HUES6 (cell line): ENCODE results near the gene LTBP1.
"Not testable (repeated sequence)": the region's sequence is repeated elsewhere in the genome, so short reads cannot be mapped to it uniquely, and the experiment has no call there.

Source experiments
- H3K27ac ChIP-seq: 2 replicates; pipeline ENCODE4 v1.7.0; 2013; ENCODE audit warnings: low read depth, mild to moderate bottlenecking, low read length, inconsistent platforms
- H3K27me3 ChIP-seq: 2 replicates; pipeline ENCODE4 v1.6.1; 2013; ENCODE audit warnings: low read length; ENCODE audit not compliant: control insufficient read depth, insufficient read depth
- H3K36me3 ChIP-seq: 2 replicates; pipeline ENCODE4 v1.6.1; 2013; ENCODE audit warnings: low read length; ENCODE audit not compliant: control insufficient read depth, insufficient read depth
- H3K4me1 ChIP-seq: 2 replicates; pipeline ENCODE4 v1.6.1; 2013; ENCODE audit warnings: low read length; ENCODE audit not compliant: control insufficient read depth, insufficient read depth
- H3K4me3 ChIP-seq: 2 replicates; pipeline ENCODE4 v1.5.1; 2013; ENCODE audit warnings: low read depth, low read length
- H3K9ac ChIP-seq: one replicate; pipeline ENCODE4 v1.6.1; 2013; ENCODE audit warnings: mild to moderate bottlenecking, low read length
- H3K9me3 ChIP-seq: 2 replicates; pipeline ENCODE4 v1.6.1; 2013; ENCODE audit warnings: low read depth, low read length; ENCODE audit not compliant: control insufficient read depth, insufficient read depth

Gene LTBP1

DNA sequence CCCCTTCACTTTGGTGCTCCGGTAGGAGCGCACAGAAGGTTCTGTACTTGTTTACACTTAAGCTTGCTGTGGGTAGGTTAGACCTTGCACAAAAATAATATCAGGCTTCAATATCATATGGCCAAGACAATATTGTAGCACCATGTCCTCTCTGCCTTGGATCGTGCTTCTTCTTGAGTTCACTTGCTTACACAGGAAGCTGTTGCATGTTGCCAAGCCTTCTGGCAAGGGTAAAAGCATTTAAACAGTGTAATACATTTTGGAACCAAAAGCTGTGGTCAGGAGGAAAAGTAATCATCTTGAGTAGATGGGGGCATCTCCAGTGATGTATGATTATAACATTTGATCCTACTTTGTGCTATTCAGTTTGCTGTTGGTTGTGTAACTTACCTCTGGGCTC lies 197.5 kb downstream of the LTBP1 start:
- Histone ChIP-seq H3K4me3 (no peak overlapping the region), H3K4me1 (no peaks in the 10 kb centered on the region), H3K27me3 (no peaks in the 10 kb centered on the region), H3K9me3 (no peaks in the 10 kb centered on the region), H3K27ac (no peak overlapping the region), H3K36me3 (no peaks in the 10 kb centered on the region), H3K9ac (no peak overlapping the region)

DNA sequence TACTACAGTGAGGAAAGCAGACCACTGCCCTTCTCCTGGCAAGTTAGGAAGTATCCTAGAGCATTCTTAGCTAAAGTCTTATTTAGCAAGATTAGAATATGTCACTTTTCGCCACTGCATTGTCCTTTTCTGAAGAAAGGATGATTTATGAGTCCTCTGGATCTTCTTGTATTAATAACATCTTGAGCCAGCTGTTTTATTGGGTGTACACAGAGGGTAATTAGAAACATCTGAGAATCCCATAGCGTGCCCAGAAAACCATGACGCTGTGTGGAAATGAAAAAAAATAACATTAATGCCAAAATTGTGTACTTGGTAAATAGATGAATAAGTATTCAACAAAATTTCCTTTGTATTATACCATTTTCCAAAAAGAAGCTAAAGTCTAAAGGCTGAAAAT lies 198.7 kb downstream of the LTBP1 start:
- Histone ChIP-seq H3K9ac (no peak overlapping the region), H3K27me3 (no peaks in the 10 kb centered on the region), H3K4me3 (no peak overlapping the region), H3K27ac (no peak overlapping the region), H3K4me1 (no peaks in the 10 kb centered on the region), H3K9me3 (no peaks in the 10 kb centered on the region), H3K36me3 (no peaks in the 10 kb centered on the region)

DNA sequence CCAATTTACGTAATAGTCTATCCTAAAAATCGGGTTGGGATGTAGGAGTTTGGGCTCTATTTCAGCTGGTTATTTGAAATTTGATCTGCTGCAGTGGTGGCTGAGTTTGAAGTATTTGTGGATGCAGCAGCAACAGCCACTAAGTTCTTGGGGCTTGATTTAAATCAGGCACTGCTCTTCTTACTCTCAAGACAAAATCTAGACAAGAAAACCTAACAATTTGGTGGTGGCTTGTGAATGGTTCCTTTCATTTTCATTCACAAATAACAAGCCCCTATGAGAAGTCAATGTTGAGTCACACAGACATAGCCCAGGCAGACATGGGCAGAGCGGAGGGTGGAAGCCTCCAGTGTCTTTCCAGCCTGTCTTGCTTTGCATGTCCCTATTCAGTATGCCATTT lies 199.3 kb downstream of the LTBP1 start:
- Histone ChIP-seq H3K4me3 (no peak overlapping the region), H3K9ac (no peak overlapping the region), H3K27ac (no peak overlapping the region)

DNA sequence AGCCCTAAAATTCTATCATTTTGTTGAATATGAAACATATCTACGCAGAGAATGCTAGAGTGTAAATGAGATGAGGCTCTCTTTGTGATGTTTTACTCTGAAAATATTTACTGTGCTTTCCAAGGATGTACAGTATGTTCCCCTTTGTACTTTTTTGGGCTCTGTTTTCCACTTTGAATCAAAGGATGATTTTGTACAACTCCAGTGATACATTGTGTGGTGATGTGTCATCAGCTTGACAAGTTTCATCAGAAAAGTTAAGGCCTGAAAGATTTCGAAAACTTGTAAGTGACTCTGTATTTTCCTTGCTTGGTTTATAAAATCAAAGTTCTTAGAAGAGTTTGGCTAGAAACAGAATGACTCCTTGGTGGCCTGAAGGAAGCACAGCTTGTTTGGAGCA lies 206.3 kb downstream of the LTBP1 start:
- no peak overlapping the region for H3K9ac ChIP-seq
- no peak overlapping the region for H3K27ac ChIP-seq
- no peak overlapping the region for H3K4me3 ChIP-seq
- H3K4me1 ChIP-seq: no peaks in the 10 kb centered on the region
- H3K36me3 ChIP-seq: no peaks in the 10 kb centered on the region
- no peaks in the 10 kb centered on the region for H3K9me3 ChIP-seq
- H3K27me3 ChIP-seq: no peaks in the 10 kb centered on the region

More for the DNA sequence above, 199.3 kb downstream of the LTBP1 start:
- H3K9me3 ChIP-seq: no peaks in the 10 kb centered on the region
- no peaks in the 10 kb centered on the region for H3K27me3 ChIP-seq
- no peaks in the 10 kb centered on the region for H3K36me3 ChIP-seq
- H3K4me1 ChIP-seq: no peaks in the 10 kb centered on the region

DNA sequence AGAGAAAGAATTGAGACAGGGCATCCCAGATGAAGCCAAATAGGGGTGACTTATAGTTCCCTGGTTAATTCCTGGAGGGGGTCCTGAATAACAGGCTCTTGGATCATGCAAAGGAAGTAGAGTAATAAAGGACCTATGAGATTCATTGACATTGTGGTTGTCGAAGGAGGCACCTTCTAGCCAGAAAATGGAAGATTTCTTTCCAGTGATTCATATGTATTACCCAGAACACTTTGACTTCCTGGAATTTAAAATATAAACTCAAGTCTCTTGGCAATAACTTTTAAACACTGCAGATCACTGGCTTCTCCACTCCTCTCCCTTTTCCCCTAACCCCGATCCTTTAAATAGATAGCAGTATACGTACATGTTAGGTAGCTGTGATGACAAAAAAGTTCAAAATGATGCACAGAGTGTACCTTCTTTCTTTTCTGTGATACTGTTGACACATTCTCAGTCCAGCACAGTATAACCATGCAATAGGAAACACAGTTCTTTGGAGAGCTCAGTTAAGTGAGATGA lies 211.8 kb downstream of the LTBP1 start:
- no peak overlapping the region for H3K27ac ChIP-seq
- no peaks in the 10 kb centered on the region for H3K27me3 ChIP-seq
- no peaks in the 10 kb centered on the region for H3K9me3 ChIP-seq
- no peak overlapping the region for H3K9ac ChIP-seq
- H3K36me3 ChIP-seq: no peaks in the 10 kb centered on the region
- H3K4me1 ChIP-seq: no peaks in the 10 kb centered on the region
- no peak overlapping the region for H3K4me3 ChIP-seq

DNA sequence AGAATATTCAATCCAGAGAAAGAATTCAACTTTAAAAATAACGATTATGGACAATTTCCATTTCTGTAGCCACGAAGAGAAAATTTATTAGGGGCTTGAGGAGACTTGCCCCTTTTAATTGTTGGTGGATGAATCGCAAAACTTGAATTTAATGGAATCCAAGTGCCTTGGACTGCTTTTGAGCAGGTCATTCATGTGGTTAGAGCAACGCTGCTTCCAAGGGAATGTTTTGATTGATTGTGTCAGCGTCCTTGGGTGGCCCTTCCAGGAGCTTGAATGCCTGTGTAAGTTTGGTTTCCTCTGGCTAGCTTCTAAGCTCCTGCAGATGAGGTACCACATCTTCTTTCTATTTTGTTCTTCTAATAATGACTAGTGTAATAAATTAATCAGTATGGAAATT lies 213.4 kb downstream of the LTBP1 start:
- Histone ChIP-seq H3K9ac (no peak overlapping the region), H3K27ac (no peak overlapping the region), H3K9me3 (no peaks in the 10 kb centered on the region), H3K27me3 (no peaks in the 10 kb centered on the region), H3K36me3 (no peaks in the 10 kb centered on the region), H3K4me1 (no peaks in the 10 kb centered on the region), H3K4me3 (no peak overlapping the region)

DNA sequence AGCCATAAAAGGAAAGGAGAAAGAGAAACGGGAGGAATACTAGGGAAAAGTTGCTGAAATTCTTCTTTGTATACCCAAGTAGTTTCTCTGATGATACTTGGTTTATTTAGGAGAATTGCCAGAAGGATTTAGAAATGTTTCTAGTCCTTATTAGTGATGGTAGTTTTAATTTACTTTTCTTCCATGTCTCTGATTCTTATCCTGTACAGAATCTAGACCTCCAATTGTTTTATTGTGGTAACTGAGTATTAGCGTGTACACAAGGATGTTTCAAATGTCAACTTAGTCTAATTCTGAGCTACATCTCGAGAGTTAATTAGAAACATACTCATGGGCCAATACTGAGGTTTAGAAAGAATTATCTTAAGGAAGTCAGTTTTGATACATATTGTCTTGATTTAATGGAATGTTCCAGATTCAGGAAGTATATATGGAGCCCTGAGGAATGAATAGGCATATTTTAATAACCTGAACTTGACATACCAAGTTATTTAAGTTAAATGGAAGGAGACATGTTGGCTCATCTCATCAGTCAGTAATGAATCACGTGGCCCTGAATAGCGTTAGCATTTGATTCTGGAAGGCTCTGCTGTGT lies 219.6 kb downstream of the LTBP1 start:
- Histone ChIP-seq H3K4me3 (no peak overlapping the region), H3K4me1 (peaks cover 4% of the 10 kb centered on the region; the same call in 1 of the 2 replicates), H3K9ac (no peak overlapping the region), H3K27ac (no peak overlapping the region), H3K36me3 (no peaks in the 10 kb centered on the region), H3K27me3 (no peaks in the 10 kb centered on the region), H3K9me3 (no peaks in the 10 kb centered on the region)

DNA sequence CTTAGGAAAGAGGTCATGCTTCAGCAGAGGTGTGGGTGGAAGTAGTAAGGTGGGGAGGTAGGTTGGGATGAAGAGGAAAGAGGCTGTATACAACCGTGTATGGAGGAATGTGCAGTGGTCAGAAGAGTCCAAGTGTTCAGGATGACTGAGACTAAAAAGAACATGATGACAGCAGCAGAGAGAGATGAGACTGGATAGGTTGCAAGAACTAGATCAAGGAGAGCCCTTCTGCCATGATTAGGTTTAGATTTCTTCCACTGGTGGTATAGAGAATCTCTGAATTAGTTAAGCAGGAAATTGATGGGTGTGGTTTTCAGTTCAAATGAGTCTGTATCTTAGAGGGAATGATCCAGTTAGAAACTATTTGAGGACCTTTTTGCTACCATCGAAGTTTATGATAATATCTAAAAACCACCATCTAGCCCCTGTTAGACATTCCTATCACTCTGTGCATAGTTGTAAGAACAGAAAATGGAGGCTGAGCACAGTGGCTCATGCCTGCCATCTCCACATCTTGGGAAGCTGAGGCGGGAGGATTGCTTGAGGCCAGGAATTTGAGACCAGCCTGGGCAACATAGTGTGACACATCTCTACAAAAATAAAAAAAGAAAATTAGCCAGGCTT lies 221.0 kb downstream of the LTBP1 start:
- Histone ChIP-seq H3K9me3 (no peaks in the 10 kb centered on the region), H3K36me3 (no peaks in the 10 kb centered on the region), H3K4me1 (peaks cover 4% of the 10 kb centered on the region; the same call in 1 of the 2 replicates), H3K4me3 (no peak overlapping the region), H3K27me3 (no peaks in the 10 kb centered on the region), H3K9ac (no peak overlapping the region), H3K27ac (no peak overlapping the region)

DNA sequence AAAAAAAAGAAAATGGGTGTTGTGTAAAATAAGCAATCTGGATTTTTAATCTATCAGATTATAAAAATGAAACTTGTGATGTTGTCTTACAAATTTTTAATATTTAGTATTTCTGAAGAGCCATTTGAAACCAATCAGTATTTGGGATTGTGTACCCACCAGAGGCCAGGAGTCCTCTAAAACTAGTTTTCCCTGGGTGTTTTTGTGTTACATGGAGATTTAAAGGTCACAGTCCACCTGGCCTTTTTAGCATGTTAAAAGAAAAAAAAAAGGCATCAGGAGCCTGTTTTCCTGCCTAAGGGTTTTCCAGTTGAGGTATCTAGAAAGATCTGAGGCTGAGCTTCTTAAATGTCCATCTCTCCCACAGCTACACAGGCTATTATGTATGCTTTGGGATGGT lies 221.7 kb downstream of the LTBP1 start:
- no peak overlapping the region for H3K27ac ChIP-seq
- H3K9me3 ChIP-seq: no peaks in the 10 kb centered on the region
- H3K9ac ChIP-seq: no peak overlapping the region
- peaks cover 4% of the 10 kb centered on the region; the same call in 1 of the 2 replicates for H3K4me1 ChIP-seq
- no peaks in the 10 kb centered on the region for H3K27me3 ChIP-seq
- H3K4me3 ChIP-seq: no peak overlapping the region
- no peaks in the 10 kb centered on the region for H3K36me3 ChIP-seq

DNA sequence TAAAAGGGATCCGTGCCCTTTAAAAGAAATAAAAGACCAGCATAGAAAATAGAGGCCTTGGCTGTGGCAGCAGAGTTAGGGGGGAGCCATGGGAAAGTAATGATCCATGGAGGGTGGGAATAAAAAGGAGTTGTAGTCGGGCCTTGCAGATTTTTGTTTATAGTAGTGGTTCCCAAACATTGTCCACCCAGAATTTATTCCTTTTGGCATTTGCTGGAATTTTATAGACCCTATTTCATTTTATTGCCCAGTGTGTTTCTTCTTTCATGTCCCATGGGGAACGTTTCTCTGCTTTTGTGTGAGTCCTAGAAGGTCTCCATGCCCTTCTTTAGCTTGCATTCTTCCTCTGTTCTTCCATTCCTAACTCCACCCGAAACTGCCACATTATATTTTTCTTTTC lies 222.2 kb downstream of the LTBP1 start:
- Histone ChIP-seq H3K27me3 (no peaks in the 10 kb centered on the region), H3K9ac (no peak overlapping the region), H3K27ac (no peak overlapping the region), H3K9me3 (no peaks in the 10 kb centered on the region), H3K4me1 (peaks cover 4% of the 10 kb centered on the region; the same call in 1 of the 2 replicates), H3K36me3 (no peaks in the 10 kb centered on the region), H3K4me3 (no peak overlapping the region)

DNA sequence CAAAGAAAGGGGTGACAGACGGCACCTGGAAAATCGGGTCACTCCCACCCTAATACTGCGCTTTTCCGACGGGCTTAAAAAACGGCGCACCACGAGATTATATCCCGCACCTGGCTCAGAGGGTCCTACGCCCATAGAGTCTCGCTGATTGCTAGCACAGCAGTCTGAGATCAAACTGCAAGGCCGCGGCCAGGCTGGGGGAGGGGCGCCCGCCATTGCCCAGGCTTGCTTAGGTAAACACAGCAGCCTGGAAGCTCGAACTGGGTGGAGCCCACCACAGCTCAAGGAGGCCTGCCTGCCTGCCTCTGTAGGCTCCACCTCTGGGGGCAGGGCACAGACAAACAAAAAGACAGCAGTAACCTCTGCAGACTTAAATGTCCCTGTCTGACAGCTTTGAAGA lies 223.5 kb downstream of the LTBP1 start:
- H3K9ac ChIP-seq, H3K27ac ChIP-seq: not testable (repeated sequence)

More for the DNA sequence above, 223.5 kb downstream of the LTBP1 start:
- not testable (repeated sequence) for H3K4me3 ChIP-seq, H3K9me3 ChIP-seq, H3K36me3 ChIP-seq, H3K4me1 ChIP-seq, H3K27me3 ChIP-seq
